Measurements from ENCODE around the gene CHIT1.

DNA sequence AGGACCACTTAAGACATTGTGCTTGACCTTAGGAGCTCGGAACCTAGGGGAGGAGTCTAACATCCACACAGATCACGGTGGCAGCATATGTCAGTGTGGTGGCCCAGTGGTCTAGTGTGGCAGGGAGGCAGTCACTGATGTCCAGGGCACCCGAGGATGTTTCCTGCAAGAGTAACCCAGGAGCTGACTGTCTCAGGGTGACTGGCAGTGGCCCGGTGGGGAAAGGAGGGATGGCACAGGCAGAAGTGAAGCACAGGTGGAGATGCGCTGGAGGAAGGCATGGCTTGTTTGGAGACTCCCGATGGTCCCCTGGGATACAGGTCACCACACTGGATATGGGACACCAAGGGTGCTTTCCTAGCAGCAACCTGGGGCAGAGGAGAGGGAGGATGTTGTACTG is 16.3 kb downstream of the CHIT1 start:
- TF ChIP-seq POLR2A (IDR thresholded peaks at IDR 0.05; ENCODE audit: extremely low read depth, insufficient read length) = no peak
- TF ChIP-seq, protein P1, sequence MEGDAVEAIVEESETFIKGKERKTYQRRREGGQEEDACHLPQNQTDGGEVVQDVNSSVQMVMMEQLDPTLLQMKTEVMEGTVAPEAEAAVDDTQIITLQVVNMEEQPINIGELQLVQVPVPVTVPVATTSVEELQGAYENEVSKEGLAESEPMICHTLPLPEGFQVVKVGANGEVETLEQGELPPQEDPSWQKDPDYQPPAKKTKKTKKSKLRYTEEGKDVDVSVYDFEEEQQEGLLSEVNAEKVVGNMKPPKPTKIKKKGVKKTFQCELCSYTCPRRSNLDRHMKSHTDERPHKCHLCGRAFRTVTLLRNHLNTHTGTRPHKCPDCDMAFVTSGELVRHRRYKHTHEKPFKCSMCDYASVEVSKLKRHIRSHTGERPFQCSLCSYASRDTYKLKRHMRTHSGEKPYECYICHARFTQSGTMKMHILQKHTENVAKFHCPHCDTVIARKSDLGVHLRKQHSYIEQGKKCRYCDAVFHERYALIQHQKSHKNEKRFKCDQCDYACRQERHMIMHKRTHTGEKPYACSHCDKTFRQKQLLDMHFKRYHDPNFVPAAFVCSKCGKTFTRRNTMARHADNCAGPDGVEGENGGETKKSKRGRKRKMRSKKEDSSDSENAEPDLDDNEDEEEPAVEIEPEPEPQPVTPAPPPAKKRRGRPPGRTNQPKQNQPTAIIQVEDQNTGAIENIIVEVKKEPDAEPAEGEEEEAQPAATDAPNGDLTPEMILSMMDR (IDR thresholded peaks at IDR 0.05; ENCODE audit: low read depth, low read length) = no peak
